HepG2 (cell line): ENCODE data around the gene SLC16A9. TPM values are rescaled to one million over a fixed set of nuclear protein-coding genes. Genes with fewer than 3 reads are reported as not detected.
A peak's percentile ranks its signal among the peaks of the same experiment; 100 is the strongest.

Source experiments
- ETV6 ChIP-seq: sonication (generic); formaldehyde crosslinking; conservative IDR thresholded peaks from 2 replicates; pipeline ENCODE4 v1.4.0; 2020; ENCODE audit warnings: missing genetic modification reagents
- FIP1L1 ChIP-seq: fragments of 200-400 bp; formaldehyde crosslinking; IDR thresholded peaks from 2 replicates; pipeline ENCODE4 v1.6.1; 2018; ENCODE audit warnings: low read depth, mild to moderate bottlenecking, low read length, moderate library complexity, borderline replicate concordance; ENCODE audit not compliant: insufficient read depth
- FUBP1 ChIP-seq: sonication (generic); formaldehyde crosslinking; IDR thresholded peaks from 2 replicates; pipeline ENCODE4 v1.5.1; 2020; ENCODE audit warnings: missing genetic modification reagents, mild to moderate bottlenecking, borderline replicate concordance
- GLMP ChIP-seq: sonication (generic); formaldehyde crosslinking; IDR thresholded peaks from 2 replicates; pipeline ENCODE4 v1.9.0; 2021; ENCODE audit warnings: missing genetic modification reagents, mild to moderate bottlenecking, borderline replicate concordance
- MAX ChIP-seq: IDR thresholded peaks from 2 replicates; pipeline ENCODE4 v1.6.1; 2012; ENCODE audit warnings: inconsistent platforms
- NR2F1 ChIP-seq, 2 experiments: fragments of 450-650 bp in 1 of 2; formaldehyde crosslinking in 1 of 2; IDR thresholded peaks; 2 replicates each; pipeline versions ENCODE4 v1.5.0 to v1.6.1; 2016 to 2020; ENCODE audit warnings: mild to moderate bottlenecking in 1 of 2, missing compliant biosample characterization in 1 of 2, missing genetic modification reagents in 1 of 2, moderate library complexity in 1 of 2
- PTBP1 ChIP-seq: fragments of 200-400 bp; formaldehyde crosslinking; IDR thresholded peaks from 2 replicates; pipeline ENCODE4 v1.6.1; 2018; ENCODE audit warnings: low read length, low read depth; ENCODE audit not compliant: poor library complexity, severe bottlenecking
- RBM22 ChIP-seq: fragments of 200-400 bp; formaldehyde crosslinking; optimal IDR thresholded peaks from 2 replicates; pipeline ENCODE3; 2017; ENCODE audit warnings: mild to moderate bottlenecking, low read length, moderate library complexity
- SP5 ChIP-seq: IDR thresholded peaks from 2 replicates; pipeline ENCODE4 v1.6.1; 2016; ENCODE audit warnings: low read depth, borderline replicate concordance
- STAT5B ChIP-seq: sonication (generic); formaldehyde crosslinking; IDR thresholded peaks from 2 replicates; pipeline ENCODE4 v1.4.0; 2020; ENCODE audit warnings: missing genetic modification reagents
- TOPORS ChIP-seq: sonication (generic); formaldehyde crosslinking; IDR thresholded peaks from 2 replicates; pipeline ENCODE4 v1.8.0; 2023; ENCODE audit warnings: mild to moderate bottlenecking, missing genetic modification reagents
- ZBTB10 ChIP-seq: sonication (generic); formaldehyde crosslinking; IDR thresholded peaks from 2 replicates; pipeline ENCODE4 v1.4.0; 2020; ENCODE audit warnings: missing genetic modification reagents, borderline replicate concordance
- ZBTB4 ChIP-seq: sonication (generic); formaldehyde crosslinking; IDR thresholded peaks from 2 replicates; pipeline ENCODE4 v1.4.0; 2020; ENCODE audit warnings: missing genetic modification reagents, mild to moderate bottlenecking, borderline replicate concordance
- ZNF136 ChIP-seq: sonication (generic); formaldehyde crosslinking; IDR thresholded peaks from 2 replicates; pipeline ENCODE4 v1.8.1; 2022; ENCODE audit warnings: low read depth, mild to moderate bottlenecking, moderate library complexity, missing genetic modification reagents
- ZNF33B ChIP-seq: sonication (generic); formaldehyde crosslinking; IDR thresholded peaks from 2 replicates; pipeline ENCODE4 v1.5.1; 2020; ENCODE audit warnings: mild to moderate bottlenecking, missing genetic modification reagents
- ZNF615 ChIP-seq: sonication (generic); formaldehyde crosslinking; IDR thresholded peaks from 2 replicates; pipeline ENCODE4 v1.5.0; 2020; ENCODE audit warnings: mild to moderate bottlenecking, missing genetic modification reagents, borderline replicate concordance
- ZNF629 ChIP-seq: sonication (generic); formaldehyde crosslinking; conservative IDR thresholded peaks from 2 replicates; pipeline ENCODE4 v1.5.0; 2020; ENCODE audit warnings: missing genetic modification reagents
- ZUFSP ChIP-seq: sonication (generic); formaldehyde crosslinking; IDR thresholded peaks from 2 replicates; pipeline ENCODE4 v1.9.0; 2021; ENCODE audit warnings: missing genetic modification reagents, mild to moderate bottlenecking, borderline replicate concordance
- polyA plus RNA-seq, 8 experiments: library from polyadenylated mRNA; depleted of rRNA in 3 of 8; stranded (reverse) in 7 of 8; unstranded in 1 of 8; fragments of >200 nt; fragmentation: Illumina TruSeq in 4 of 8; extraction: Trizol in 4 of 8; gene quantifications; 2 replicates each; pipeline versions ENCODE4 v1.2.1 to v1.2.3, GENCODE V29; 2011 to 2016; ENCODE audit warnings: low read depth in 4 of 8, missing spikeins in 1 of 8, mixed read lengths in 1 of 8; ENCODE audit not compliant: insufficient read depth in 1 of 8
- total RNA-seq, 5 experiments: library from RNA; depleted of rRNA; stranded (reverse); fragments of >200 nt; fragmentation: Illumina TruSeq; extraction: Trizol; gene quantifications; 2 replicates each; pipeline ENCODE4 v1.2.3, GENCODE V29; 2016; ENCODE audit warnings: low read depth in 1 of 5

The SLC16A9 gene
- total and polyA plus RNA-seq, 2 of the 13 experiments (the other 11 are each of a cell fraction or from before 2014, with no cell fraction given) = 0.01 to 0.09 TPM

- TF ChIP-seq ZUFSP (CRISPR knock-in tag) (no peak), SP5 (CRISPR knock-in tag) (no peak), ZBTB4 (CRISPR knock-in tag) (no peak), ZBTB10 (CRISPR knock-in tag) (no peak), ZNF33B (CRISPR knock-in tag) (no peak), NR2F1 (CRISPR knock-in tag; IDR thresholded peaks at IDR 0.05) (no peak), ZNF615 (CRISPR knock-in tag) (no peak), STAT5B (CRISPR knock-in tag) (no peak), ZNF629 (CRISPR knock-in tag) (0 out of 2 replicates have a peak, but pooled peaks have one; percentile 12), FIP1L1 (no peak), GLMP (no peak), ETV6 (CRISPR knock-in tag) (no peak), RBM22 (no peak), ZNF136 (CRISPR knock-in tag) (no peak), TOPORS (no peak), MAX (no peak), PTBP1 (no peak), FUBP1 (CRISPR knock-in tag) (no peak)
Observed at GRCh38 chr10:59677253-59677831, 32.3 kb downstream of the SLC16A9 start (continued).
